ENCODE results near the gene CARMIL1. TPM values are rescaled to one million over a fixed set of nuclear protein-coding genes. Genes with fewer than 3 reads are reported as not detected.

Gene CARMIL1
- total RNA-seq, 1 donor from 2014 or later, result 11.8 TPM

DNA sequence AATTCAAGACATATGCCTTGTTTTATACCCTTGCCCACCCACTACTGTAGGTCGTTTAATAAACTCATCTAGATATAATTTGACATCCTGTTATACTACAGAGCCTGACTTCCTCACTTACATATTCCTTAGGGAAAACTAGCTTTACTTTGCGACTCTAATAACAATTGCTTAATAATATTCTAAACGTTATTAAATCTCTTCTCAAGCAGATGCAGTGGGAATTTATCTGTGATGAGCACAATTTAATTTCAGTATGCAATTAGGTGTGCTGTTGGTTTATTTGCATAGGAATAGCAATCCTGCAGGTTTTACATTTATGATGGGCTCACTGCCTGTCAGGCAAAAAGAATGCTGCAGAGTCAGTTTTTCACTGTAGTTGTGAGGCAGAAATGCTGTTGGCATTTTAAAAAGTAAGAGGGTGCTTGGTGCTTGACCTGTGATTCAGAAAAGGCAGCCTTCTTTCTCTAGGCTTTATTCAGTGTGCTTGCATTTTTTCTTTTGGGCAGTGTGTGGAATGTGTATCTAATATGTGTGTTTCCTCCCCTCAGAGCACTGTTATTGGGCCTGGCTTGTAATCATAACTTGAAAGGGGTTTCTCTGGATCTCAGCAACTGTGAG is 220.6 kb downstream of the CARMIL1 start:
- H3K4me3 Mint-ChIP-seq, result peak overlapping the region; percentile 35
- peaks cover 4% of the 10 kb centered on the region for H3K36me3 Mint-ChIP-seq
- peaks cover 30% of the 10 kb centered on the region for H3K4me1 Mint-ChIP-seq (ENCODE audit: unreplicated experiment)
- DNase-seq (ENCODE audit: extremely low spot score, unreplicated experiment), result no peak
- H3K27me3 Mint-ChIP-seq, result no peaks in the 10 kb centered on the region
- TF ChIP-seq, protein P1, sequence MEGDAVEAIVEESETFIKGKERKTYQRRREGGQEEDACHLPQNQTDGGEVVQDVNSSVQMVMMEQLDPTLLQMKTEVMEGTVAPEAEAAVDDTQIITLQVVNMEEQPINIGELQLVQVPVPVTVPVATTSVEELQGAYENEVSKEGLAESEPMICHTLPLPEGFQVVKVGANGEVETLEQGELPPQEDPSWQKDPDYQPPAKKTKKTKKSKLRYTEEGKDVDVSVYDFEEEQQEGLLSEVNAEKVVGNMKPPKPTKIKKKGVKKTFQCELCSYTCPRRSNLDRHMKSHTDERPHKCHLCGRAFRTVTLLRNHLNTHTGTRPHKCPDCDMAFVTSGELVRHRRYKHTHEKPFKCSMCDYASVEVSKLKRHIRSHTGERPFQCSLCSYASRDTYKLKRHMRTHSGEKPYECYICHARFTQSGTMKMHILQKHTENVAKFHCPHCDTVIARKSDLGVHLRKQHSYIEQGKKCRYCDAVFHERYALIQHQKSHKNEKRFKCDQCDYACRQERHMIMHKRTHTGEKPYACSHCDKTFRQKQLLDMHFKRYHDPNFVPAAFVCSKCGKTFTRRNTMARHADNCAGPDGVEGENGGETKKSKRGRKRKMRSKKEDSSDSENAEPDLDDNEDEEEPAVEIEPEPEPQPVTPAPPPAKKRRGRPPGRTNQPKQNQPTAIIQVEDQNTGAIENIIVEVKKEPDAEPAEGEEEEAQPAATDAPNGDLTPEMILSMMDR (conservative IDR thresholded peaks at IDR 0.05), result no peak
- peak overlapping the region; percentile 81 for H3K27ac Mint-ChIP-seq
- H3K9me3 Mint-ChIP-seq, result no peaks in the 10 kb centered on the region

DNA sequence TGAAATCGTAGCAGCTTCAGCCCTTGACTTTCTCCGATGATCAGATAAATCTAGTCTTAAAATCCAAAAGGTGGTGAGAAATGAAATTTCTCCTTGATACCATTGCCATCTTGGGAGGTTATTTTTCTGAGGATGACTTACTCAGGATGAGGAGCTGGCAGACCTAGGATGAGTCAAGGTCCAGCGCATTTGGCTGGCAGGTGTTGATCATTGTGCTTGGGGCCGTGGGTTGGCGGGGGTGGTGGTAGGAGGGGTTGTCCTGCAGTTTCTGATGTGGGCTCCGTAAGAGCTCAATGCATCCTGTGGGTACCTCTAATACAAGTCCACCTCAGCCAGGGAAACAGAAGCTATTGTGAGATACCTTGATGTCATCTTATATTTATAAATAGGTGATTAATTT is 224.5 kb downstream of the CARMIL1 start:
- Mint-ChIP-seq H3K27me3 (no peaks in the 10 kb centered on the region), H3K27ac (no peak overlapping the region), H3K4me1 (ENCODE audit: unreplicated experiment) (peaks cover 20% of the 10 kb centered on the region), H3K36me3 (no peaks in the 10 kb centered on the region), H3K9me3 (no peaks in the 10 kb centered on the region), H3K4me3 (no peak overlapping the region)
- DNase-seq (ENCODE audit: extremely low spot score, unreplicated experiment), result no peak
- TF ChIP-seq, protein P1 (conservative IDR thresholded peaks at IDR 0.05), result no peak

DNA sequence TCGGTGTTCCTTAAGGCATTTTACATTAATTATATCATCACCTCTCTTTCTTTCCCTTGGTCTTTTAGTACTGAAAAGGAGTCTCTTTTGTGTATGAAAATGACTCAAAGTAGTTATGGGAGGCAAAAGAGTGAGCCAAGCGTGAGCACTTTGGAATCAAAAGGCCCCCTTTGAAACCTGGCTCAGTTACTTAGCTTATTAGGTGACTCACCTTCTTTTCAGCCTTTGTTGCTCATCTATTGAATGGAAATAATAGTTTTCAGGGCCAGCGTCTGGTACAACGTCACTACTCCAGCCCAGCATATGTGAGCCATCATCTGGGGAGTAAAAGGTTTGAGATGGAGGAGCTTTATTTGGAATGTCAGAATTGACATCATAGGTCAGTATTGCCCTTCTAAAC is 225.5 kb downstream of the CARMIL1 start:
- Mint-ChIP-seq H3K4me3 (no peak overlapping the region), H3K36me3 (no peaks in the 10 kb centered on the region), H3K27me3 (no peaks in the 10 kb centered on the region), H3K27ac (no peak overlapping the region), H3K4me1 (ENCODE audit: unreplicated experiment) (peaks cover 15% of the 10 kb centered on the region), H3K9me3 (no peaks in the 10 kb centered on the region)
- no peak for DNase-seq (ENCODE audit: extremely low spot score, unreplicated experiment)
- TF ChIP-seq, protein P1 (conservative IDR thresholded peaks at IDR 0.05), result no peak

DNA sequence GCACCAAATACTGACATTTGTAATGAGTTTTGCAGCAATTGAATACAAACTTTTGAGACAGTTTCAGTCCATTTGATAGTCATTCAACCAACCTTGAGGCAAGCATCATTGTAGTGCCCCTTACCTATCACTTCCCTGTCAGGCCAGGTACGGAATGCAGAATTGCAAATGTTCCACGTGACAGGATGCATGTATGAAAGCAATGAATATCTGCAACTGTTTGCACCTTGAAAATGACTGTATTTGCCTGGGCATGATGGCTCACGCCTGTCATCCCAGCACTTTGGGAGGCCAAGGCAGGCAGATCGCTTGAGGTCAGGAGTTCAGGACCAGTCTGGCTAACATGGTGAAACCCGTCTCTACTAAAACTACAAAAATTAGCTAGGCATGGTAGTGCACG is 226.8 kb downstream of the CARMIL1 start:
- TF ChIP-seq, protein P1 (conservative IDR thresholded peaks at IDR 0.05), result no peak
- Mint-ChIP-seq H3K27ac (no peak overlapping the region), H3K9me3 (no peaks in the 10 kb centered on the region), H3K27me3 (no peaks in the 10 kb centered on the region), H3K4me1 (ENCODE audit: unreplicated experiment) (peaks cover 6% of the 10 kb centered on the region), H3K36me3 (no peaks in the 10 kb centered on the region), H3K4me3 (no peak overlapping the region)
- DNase-seq (ENCODE audit: extremely low spot score, unreplicated experiment), result no peak

DNA sequence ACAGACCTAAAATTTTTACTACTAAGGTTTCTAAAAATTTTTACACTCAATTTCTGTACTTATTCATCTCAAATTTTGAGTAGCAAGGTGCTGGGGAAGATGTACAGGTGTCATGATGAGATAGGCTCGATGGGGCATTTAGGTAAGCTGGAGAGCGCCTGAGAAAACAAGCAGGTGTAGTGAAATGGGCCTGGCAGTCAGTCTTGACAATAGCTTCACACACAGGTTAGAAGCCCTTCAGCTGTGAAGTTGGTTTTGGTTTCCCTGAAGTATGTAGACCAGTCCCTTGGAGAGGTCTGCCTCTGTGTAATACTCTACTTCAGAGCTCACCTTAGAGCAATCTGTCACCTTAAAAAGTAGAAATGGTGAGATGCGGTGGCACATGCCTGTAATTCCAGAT is 228.9 kb downstream of the CARMIL1 start:
- no peaks in the 10 kb centered on the region for H3K27me3 Mint-ChIP-seq
- DNase-seq (ENCODE audit: extremely low spot score, unreplicated experiment), result no peak
- no peaks in the 10 kb centered on the region for H3K36me3 Mint-ChIP-seq
- TF ChIP-seq, protein P1 (conservative IDR thresholded peaks at IDR 0.05), result no peak
- H3K4me3 Mint-ChIP-seq, result no peak overlapping the region
- no peaks in the 10 kb centered on the region for H3K4me1 Mint-ChIP-seq (ENCODE audit: unreplicated experiment)
- H3K9me3 Mint-ChIP-seq, result no peaks in the 10 kb centered on the region
- no peak overlapping the region for H3K27ac Mint-ChIP-seq

DNA sequence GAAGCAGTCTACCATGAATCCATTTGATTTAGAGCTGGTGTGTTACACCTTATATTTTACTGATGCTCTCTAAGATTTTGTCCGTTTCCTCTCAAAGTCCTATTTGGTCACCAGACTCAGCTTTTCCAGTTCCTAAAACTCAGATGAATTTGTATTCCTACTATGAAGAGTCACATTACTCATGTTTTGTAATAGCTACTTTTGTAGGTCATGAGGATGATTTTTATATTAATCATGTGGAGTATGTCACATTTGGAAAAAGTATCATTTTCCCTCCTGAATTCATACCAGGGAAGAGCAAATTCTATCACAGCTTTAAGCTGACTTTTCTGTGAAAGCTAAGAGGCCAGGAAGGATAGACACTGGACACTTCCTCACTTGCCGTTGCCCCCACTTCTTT is 232.2 kb downstream of the CARMIL1 start:
- Mint-ChIP-seq H3K36me3 (no peaks in the 10 kb centered on the region), H3K27ac (no peak overlapping the region), H3K4me3 (no peak overlapping the region), H3K27me3 (no peaks in the 10 kb centered on the region), H3K9me3 (no peaks in the 10 kb centered on the region), H3K4me1 (ENCODE audit: unreplicated experiment) (no peaks in the 10 kb centered on the region)
- DNase-seq (ENCODE audit: extremely low spot score, unreplicated experiment), result no peak
- TF ChIP-seq, protein P1 (conservative IDR thresholded peaks at IDR 0.05), result no peak

All from type B pancreatic cell (in vitro differentiated cells).